GM23248 (cell line): ENCODE measurements around the gene RUNX1. TPM values are rescaled to one million over a fixed set of nuclear protein-coding genes. Genes with fewer than 3 reads are reported as not detected.

Experiments used
- DNase-seq: peaks from one replicate; pipeline ENCODE4 v3.0.0-alpha.2; 2015
- H2AFZ ChIP-seq: fragments of 200-600 bp; sonication (generic); 2 replicates; pipeline ENCODE4 v1.6.1; 2016; ENCODE audit warnings: antibody characterized with exemption
- H3F3A ChIP-seq: fragments of 200-600 bp; sonication (generic); 2 replicates; pipeline ENCODE4 v1.6.1; 2016; ENCODE audit warnings: mild to moderate bottlenecking, antibody characterized with exemption, mixed run types; ENCODE audit not compliant: insufficient read depth
- H3K27ac ChIP-seq: fragments of 200-600 bp; sonication (generic); 2 replicates; pipeline ENCODE4 v1.5.1; 2016; ENCODE audit warnings: mild to moderate bottlenecking
- H3K27me3 ChIP-seq: fragments of 200-600 bp; sonication (generic); replicated peaks from 2 replicates; pipeline ENCODE4 v1.6.1; 2016; ENCODE audit warnings: mild to moderate bottlenecking; ENCODE audit not compliant: insufficient read depth
- H3K36me3 ChIP-seq: fragments of 200-600 bp; sonication (generic); 2 replicates; pipeline ENCODE4 v1.6.1; 2016; ENCODE audit warnings: low read depth, mild to moderate bottlenecking
- H3K4me1 ChIP-seq: fragments of 200-600 bp; sonication (generic); 2 replicates; pipeline ENCODE4 v1.6.1; 2016; ENCODE audit warnings: mild to moderate bottlenecking; ENCODE audit not compliant: insufficient read depth
- H3K4me2 ChIP-seq: fragments of 200-600 bp; sonication (generic); one replicate; pipeline ENCODE4 v1.6.1; 2016; ENCODE audit warnings: mild to moderate bottlenecking; ENCODE audit not compliant: unreplicated experiment
- H3K4me3 ChIP-seq: fragments of 200-600 bp; sonication (generic); 2 replicates; pipeline ENCODE4 v1.5.1; 2016; ENCODE audit warnings: mild to moderate bottlenecking
- H3K79me2 ChIP-seq: fragments of 200-600 bp; sonication (generic); 2 replicates; pipeline ENCODE4 v1.6.1; 2016; ENCODE audit warnings: mild to moderate bottlenecking; ENCODE audit not compliant: insufficient read depth
- H3K9ac ChIP-seq: fragments of 200-600 bp; sonication (generic); 2 replicates; pipeline ENCODE4 v1.6.1; 2016; ENCODE audit warnings: mild to moderate bottlenecking
- H3K9me2 ChIP-seq: fragments of 200-600 bp; sonication (generic); 2 replicates; pipeline ENCODE4 v1.6.1; 2016; ENCODE audit warnings: mixed run types, mild to moderate bottlenecking, moderate library complexity; ENCODE audit not compliant: insufficient read depth
- H3K9me3 ChIP-seq: fragments of 200-600 bp; sonication (generic); one replicate; pipeline ENCODE4 v1.6.1; 2017; ENCODE audit warnings: low read depth
- H4K20me1 ChIP-seq: fragments of 200-600 bp; sonication (generic); 2 replicates; pipeline ENCODE4 v1.6.0; 2016; ENCODE audit not compliant: insufficient read depth
- EZH2 ChIP-seq: fragments of 200-600 bp; sonication (generic); IDR thresholded peaks from 2 replicates; pipeline ENCODE4 v1.6.1; 2018; ENCODE audit warnings: antibody characterized with exemption, mild to moderate bottlenecking; ENCODE audit not compliant: insufficient read depth, poor library complexity, severe bottlenecking
- EZH2phosphoT487 ChIP-seq: fragments of 200-600 bp; sonication (generic); IDR thresholded peaks from 2 replicates; pipeline ENCODE4 v1.6.1; 2018; ENCODE audit warnings: antibody characterized with exemption, moderate library complexity, mild to moderate bottlenecking, low read depth; ENCODE audit not compliant: insufficient read depth
- WGBS, 2 experiments: methylation state at CpG; one replicate each; pipeline ENCODE4 v1.1.6; 2015 to 2017; ENCODE audit warnings: low lambda C conversion rate in 2 of 2, low coverage in 1 of 2; ENCODE audit errors: missing lambda C conversion rate in 2 of 2; 5-methylcytosine and 5-hydroxymethylcytosine counted together
- in situ Hi-C: fragments of 300-500 bp; cut with MboI; formaldehyde crosslinking; loops from 2 replicates; pipeline ENCODE4 v1.15.0; 2020
- polyA plus RNA-seq: library from polyadenylated mRNA; unstranded; fragments of >200 nt; fragmentation: Nextera tagmentation; extraction: Ambion mirVana; gene quantifications from 2 replicates; pipeline ENCODE4 v1.2.1, GENCODE V29; 2016
- total RNA-seq: library from RNA; depleted of rRNA; stranded (reverse); fragments of >200 nt; shearing (Covaris generic); gene quantifications from 2 replicates; pipeline ENCODE4 v1.2.3, GENCODE V29; 2014

Gene RUNX1
- total and polyA plus RNA-seq, 2 experiments from 2014 or later, result 21.3 to 32.6 TPM

DNA sequence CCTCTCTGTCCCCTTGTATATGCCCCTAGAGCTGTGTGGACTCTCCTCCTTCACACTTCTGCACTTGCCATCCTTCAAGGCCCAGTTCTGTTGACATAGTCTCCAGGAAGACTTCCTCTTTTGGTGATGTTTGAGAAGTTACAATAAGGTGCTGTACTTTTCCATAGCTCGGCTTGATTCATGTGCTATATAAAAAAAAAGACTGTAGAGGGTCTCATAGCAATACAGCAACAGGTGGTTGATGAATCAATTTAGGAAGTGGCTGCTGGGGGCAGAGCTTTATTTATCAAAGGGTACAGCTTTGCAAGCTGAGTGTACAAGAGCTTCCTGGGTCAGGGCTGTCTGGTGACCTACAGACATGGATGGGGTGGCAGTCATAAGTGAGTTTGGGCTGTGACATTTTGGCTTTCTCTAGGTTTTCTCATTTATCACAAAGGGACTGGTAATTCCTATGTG lies 102.7 kb downstream of the RUNX1 start:
- no peak for DNase-seq
- no peaks in the 10 kb centered on the region for H4K20me1 ChIP-seq
- H3F3A ChIP-seq, result no peaks in the 10 kb centered on the region
- no peak overlapping the region for H3K4me3 ChIP-seq
- H3K4me1 ChIP-seq, result no peaks in the 10 kb centered on the region
- H2AFZ ChIP-seq, result no peak overlapping the region
- in situ Hi-C loops, result no loop called here
- no peaks in the 10 kb centered on the region for H3K79me2 ChIP-seq
- H3K9me2 ChIP-seq, result no peaks in the 10 kb centered on the region
- no peak overlapping the region for H3K9ac ChIP-seq
- no peaks in the 10 kb centered on the region for H3K27me3 ChIP-seq
- H3K9me3 ChIP-seq, result no peaks in the 10 kb centered on the region
- TF ChIP-seq EZH2phosphoT487, result no peak
- WGBS, 2 experiments, result 93 to 97% methylated on average over 1 of the region's 1 CpG
- no peaks in the 10 kb centered on the region for H3K36me3 ChIP-seq
- no peak overlapping the region for H3K27ac ChIP-seq
- H3K4me2 ChIP-seq, result no peak overlapping the region

- Histone ChIP-seq H3F3A (no peaks in the 10 kb centered on the region), H3K9ac (no peak overlapping the region), H3K36me3 (no peaks in the 10 kb centered on the region), H3K27ac (no peak overlapping the region), H3K4me2 (no peak overlapping the region), H3K4me1 (0 out of 2 replicates have a peak, but pooled peaks cover under 1% of the 10 kb centered on the region), H3K9me3 (no peaks in the 10 kb centered on the region), H3K79me2 (no peaks in the 10 kb centered on the region), H3K27me3 (no peaks in the 10 kb centered on the region), H4K20me1 (no peaks in the 10 kb centered on the region), H3K9me2 (no peaks in the 10 kb centered on the region), H2AFZ (no peak overlapping the region), H3K4me3 (no peak overlapping the region)
- in situ Hi-C loops, result no loop called here
- WGBS, 2 experiments, result 96 to 97% methylated on average over 3 of the region's 3 CpGs
- no peak for DNase-seq
- no peak for TF ChIP-seq EZH2phosphoT487
- TF ChIP-seq EZH2, result no peak
Observed at GRCh38 chr21:34945288-34945687, 103.8 kb downstream of the RUNX1 start.

- Histone ChIP-seq H3K9ac (no peak overlapping the region), H3K27me3 (no peaks in the 10 kb centered on the region), H3K79me2 (no peaks in the 10 kb centered on the region), H3K9me3 (no peaks in the 10 kb centered on the region), H2AFZ (no peak overlapping the region), H3F3A (peaks cover 1% of the 10 kb centered on the region), H3K4me2 (no peak overlapping the region), H4K20me1 (no peaks in the 10 kb centered on the region), H3K27ac (no peak overlapping the region), H3K36me3 (no peaks in the 10 kb centered on the region), H3K4me3 (no peak overlapping the region), H3K4me1 (peaks cover 11% of the 10 kb centered on the region), H3K9me2 (no peaks in the 10 kb centered on the region)
- in situ Hi-C loops, result no loop called here
- 85 to 90% methylated on average over 4 of the region's 4 CpGs for WGBS, 2 experiments
- no peak for DNase-seq
- TF ChIP-seq EZH2phosphoT487 (no peak), EZH2 (no peak)
Observed at GRCh38 chr21:34944015-34944755, 104.9 kb downstream of the RUNX1 start.

DNA sequence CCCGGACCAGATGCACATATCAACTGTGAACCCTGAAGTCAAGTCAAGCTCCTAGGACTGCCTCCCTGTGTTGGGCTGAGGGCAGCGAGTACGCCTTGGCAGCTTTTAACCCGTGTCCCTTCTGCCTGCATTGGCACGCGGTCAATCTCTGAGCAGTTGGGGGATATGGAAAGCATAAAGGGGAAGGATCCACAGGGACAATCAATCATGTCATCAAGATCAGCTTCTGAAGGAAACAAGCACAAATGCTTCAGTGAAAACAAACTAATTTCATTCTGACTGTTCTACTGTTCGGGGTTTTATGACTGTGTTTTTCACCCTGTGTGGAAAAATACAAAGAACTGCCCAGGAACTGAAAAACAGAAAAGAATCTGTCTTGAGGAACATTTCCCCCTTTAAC lies 106.2 kb downstream of the RUNX1 start:
- Histone ChIP-seq H2AFZ (no peak overlapping the region), H4K20me1 (no peaks in the 10 kb centered on the region), H3K9me2 (no peaks in the 10 kb centered on the region), H3K27ac (no peak overlapping the region), H3F3A (peaks cover 10% of the 10 kb centered on the region), H3K4me1 (peaks cover 24% of the 10 kb centered on the region), H3K9ac (no peak overlapping the region), H3K4me2 (no peak overlapping the region), H3K9me3 (no peaks in the 10 kb centered on the region), H3K79me2 (no peaks in the 10 kb centered on the region), H3K36me3 (no peaks in the 10 kb centered on the region), H3K27me3 (no peaks in the 10 kb centered on the region), H3K4me3 (no peak overlapping the region)
- 76 to 80% methylated on average over 7 of the region's 7 CpGs for WGBS, 2 experiments
- no peak for DNase-seq
- in situ Hi-C loops, result no loop called here
- TF ChIP-seq EZH2, result no peak
- TF ChIP-seq EZH2phosphoT487, result no peak

- no peaks in the 10 kb centered on the region for H3K36me3 ChIP-seq
- H3K4me3 ChIP-seq, result no peak overlapping the region
- no peaks in the 10 kb centered on the region for H3K9me3 ChIP-seq
- TF ChIP-seq EZH2phosphoT487 (no peak), EZH2 (no peak)
- H3K9ac ChIP-seq, result no peak overlapping the region
- H3K79me2 ChIP-seq, result no peaks in the 10 kb centered on the region
- 85 to 87% methylated on average over 2 of the region's 2 CpGs for WGBS, 2 experiments
- no peaks in the 10 kb centered on the region for H4K20me1 ChIP-seq
- no peak overlapping the region for H3K4me2 ChIP-seq
- no peaks in the 10 kb centered on the region for H3K27me3 ChIP-seq
- H2AFZ ChIP-seq, result no peak overlapping the region
- no peaks in the 10 kb centered on the region for H3K9me2 ChIP-seq
- peaks cover 41% of the 10 kb centered on the region for H3K4me1 ChIP-seq
- peaks cover 18% of the 10 kb centered on the region for H3F3A ChIP-seq
- in situ Hi-C loops, result no loop called here
- no peak for DNase-seq
- H3K27ac ChIP-seq, result no peak overlapping the region
Observed at GRCh38 chr21:34941162-34941561, 107.9 kb downstream of the RUNX1 start.
